GM21619 (cell line): ENCODE data around the gene EOLA1.
"Not testable (repeated sequence)": the region's sequence is repeated elsewhere in the genome, so short reads cannot be mapped to it uniquely, and the experiment has no call there.

Source experiments
- ATAC-seq: cut with Tn5 transposase; IDR thresholded peaks from one replicate; pipeline ENCODE4 v1.9.1; 2021; ENCODE audit not compliant: unreplicated experiment

EOLA1 gene

DNA sequence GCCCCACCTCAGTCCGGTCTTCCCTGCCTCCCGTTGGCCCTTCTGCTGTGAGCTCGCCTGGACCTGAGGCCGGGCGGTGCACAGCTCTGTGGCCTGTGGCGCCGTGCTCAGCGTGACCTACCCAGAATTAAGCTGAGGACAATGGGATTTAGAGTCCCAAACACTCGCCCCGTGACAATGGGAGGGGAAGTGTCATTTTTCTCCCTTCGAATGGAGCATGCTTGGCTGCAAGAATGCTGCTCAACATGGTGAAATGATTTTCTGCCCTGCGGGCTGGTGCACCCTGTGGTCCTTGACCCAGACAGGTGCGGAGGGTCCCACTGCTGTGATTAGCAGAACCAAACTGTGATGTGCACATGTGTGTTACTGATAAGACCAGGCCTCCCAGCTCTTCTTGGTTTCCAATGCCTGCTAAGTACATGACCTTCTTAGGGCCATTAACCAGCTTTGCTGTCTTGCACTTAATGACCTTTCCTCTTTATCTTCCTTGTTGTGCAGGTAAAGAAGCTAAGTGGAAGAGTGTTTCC, 772 bp downstream of the EOLA1 start:
- no peak for ATAC-seq

DNA sequence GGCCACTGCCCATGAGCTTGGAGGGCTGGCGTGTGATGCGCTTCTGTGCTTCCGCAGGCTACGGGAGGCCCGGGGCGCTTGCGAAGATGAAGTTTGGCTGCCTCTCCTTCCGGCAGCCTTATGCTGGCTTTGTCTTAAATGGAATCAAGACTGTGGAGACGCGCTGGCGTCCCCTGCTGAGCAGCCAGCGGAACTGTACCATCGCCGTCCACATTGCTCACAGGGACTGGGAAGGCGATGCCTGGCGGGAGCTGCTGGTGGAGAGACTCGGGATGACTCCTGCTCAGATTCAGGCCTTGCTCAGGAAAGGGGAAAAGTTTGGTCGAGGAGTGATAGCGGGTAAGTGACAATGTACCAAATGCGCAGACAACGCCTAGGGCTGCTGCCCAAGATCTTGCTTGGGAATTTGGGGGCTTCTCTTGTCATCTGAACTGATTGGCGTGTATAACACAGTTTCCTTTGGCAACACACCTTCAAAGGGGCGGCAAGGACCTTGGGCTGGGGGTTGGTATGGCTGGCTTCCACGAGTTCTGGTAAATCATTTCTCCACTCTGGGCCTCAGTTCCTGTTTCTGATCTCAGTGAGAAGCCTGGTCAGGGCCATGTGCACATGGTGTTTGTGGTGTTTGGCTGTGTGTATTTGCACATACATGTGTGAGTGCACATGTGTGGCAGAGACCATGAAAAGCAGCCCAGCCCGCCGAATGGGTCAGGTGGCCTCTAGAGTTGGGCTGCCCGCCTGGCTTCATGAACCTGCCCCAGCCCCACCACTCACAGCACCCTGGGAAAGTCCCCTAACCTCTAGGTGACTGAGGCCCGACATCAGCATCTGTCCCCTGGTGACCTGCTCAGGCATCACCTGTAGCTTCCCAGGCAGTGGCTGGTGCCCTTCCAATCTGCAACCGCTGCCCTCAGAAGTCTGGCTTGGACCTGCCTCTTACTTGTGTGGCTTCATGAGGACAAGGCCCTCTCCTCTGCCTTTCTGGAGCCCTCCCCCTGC, 5.0 kb downstream of the EOLA1 start:
- ATAC-seq = not testable (repeated sequence)

DNA sequence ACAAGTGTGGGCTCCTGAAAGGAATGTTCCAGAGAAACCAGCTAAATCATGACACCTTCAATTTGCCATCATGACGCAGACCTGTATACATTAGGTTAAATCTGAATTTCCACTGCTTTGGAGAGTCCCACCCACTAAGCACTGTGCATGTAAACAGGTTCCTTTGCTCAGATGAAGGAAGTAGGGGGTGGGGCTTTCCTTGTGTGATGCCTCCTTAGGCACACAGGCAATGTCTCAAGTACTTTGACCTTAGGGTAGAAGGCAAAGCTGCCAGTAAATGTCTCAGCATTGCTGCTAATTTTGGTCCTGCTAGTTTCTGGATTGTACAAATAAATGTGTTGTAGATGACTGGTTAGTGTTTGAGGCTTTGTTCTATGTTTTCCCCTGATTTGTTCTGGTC, 6.2 kb downstream of the EOLA1 start:
- ATAC-seq = not testable (repeated sequence)

DNA sequence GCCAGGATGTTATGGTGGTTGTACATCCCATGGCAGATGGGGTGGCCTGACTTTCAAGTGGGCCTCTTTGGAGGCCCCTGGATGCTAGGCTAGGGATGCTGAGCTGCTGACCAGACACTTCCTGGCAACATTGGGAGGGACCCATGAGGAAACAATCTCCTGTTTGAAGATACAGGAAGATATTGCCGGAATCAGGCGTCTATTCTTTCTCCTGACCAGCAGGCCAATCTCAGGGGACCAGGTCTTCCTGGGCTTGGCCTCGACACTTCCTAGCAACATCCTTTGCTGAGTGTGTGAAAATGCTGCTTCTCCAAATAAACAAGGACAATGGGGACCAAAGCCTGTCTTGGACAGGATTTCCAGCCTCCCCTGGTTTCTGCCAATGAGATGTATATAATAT, 7.0 kb downstream of the EOLA1 start:
- ATAC-seq = not testable (repeated sequence)

DNA sequence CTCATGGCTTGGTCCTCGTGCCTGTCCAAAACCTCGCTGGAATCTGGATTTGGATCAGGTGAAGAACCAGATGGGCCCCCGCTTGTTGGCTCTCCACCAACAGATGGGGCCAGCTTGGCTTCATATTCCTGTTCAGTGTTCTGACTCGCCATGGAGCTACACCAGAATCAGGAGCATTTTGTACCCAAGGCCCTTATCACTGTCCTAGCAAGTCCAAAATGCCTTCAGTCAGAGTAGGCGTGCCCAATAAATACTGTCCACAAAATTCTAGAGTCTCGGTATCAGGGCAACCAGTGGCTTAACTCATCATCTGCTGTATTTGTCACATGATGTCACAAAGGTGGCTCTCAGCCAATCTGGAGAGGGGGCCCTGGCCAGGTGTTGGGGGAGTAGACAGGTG, 8.9 kb downstream of the EOLA1 start, which contains the start of gene HSFX3:
TSS of gene HSFX3 (minus strand) at position 224 of the 400 bp plus-strand sequence. CDS start at position 152, 72 bp downstream.
- ATAC-seq = not testable (repeated sequence)

DNA sequence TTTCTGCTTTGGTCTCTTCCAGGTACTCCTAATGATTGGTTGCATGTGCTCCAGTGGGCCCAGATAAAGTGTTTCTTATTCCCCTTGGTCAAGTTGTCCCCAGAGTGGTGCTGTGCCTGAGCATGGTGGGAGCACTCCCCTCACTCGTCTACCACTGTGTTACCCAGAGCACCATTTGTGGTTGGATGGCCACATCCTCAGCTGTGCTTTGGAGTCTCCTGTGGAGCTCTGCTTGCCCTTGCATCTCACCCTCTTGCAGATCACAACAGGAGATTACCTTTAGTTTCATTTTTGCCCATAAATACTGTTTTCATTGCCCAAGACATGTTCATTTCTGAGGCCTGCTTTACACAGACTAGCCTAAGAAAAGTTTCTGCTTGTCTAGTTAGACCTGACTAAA, 9.6 kb downstream of the EOLA1 start:
- not testable (repeated sequence) for ATAC-seq

DNA sequence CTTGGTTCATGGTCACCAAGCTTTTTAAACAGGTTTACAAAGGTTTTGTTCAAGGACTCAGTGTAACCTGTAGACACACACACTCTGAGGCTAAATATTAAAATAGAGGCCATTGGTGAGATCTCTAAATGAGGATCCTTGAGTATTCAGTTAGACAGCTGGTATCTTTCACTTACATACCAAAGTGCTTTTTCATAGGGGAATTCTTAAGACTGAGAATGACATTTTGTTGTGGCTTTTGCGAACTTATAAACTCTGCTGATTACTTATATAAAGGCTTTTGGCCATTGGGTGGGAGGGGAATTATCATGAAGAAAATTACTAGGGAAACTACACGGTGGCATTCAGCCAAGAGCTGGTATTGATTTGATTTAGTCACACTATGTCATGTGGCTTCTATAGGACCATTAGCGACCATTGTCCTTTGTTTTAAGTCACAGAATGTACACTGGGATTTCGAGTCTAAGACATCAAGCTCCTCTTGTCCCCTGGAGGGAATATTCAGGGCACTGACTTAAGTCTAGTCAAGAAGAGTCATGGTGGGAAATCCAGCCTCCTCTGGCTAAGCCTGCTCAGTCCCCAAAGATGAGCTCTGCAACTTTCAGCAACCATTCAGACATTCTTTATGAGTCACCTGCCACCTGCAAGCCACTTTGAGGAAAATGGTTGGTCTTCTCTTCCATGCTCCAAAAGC, 10.6 kb downstream of the EOLA1 start:
- not testable (repeated sequence) for ATAC-seq

DNA sequence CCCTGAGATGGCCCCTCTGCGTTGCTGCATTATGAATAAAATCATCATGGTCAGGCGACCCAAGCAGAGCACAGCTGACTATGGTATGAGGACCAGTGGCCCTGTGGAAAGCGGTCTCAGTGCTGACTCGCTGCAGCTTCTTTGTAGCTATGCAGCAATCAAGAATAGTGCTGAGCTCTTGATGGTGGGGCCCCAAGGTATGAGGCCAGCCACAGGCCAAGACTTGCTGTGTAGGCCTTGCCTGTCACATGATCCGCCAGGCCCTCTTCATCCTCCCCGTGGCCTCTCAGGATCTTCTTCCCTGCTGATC, 11.1 kb downstream of the EOLA1 start:
- not testable (repeated sequence) for ATAC-seq

DNA sequence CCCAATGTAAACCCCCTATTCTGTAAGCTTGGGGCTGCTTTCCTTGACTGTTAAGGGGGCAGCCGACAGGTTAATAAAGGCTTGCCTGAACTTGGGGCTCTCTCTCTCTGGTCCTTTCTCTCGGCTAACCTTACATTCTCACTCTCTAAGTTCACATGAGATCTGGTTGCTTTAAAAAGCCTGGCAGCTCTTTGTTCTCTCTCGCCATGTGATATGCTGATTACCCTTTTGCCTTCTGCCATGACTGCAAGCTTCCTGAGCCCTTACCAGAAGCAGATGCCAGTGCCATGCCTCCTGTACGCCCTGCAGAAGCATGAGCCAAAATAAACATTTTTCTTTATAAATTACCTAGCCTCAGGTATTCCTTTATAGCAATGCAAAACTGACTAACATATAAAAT, 14.4 kb downstream of the EOLA1 start:
- not testable (repeated sequence) for ATAC-seq

DNA sequence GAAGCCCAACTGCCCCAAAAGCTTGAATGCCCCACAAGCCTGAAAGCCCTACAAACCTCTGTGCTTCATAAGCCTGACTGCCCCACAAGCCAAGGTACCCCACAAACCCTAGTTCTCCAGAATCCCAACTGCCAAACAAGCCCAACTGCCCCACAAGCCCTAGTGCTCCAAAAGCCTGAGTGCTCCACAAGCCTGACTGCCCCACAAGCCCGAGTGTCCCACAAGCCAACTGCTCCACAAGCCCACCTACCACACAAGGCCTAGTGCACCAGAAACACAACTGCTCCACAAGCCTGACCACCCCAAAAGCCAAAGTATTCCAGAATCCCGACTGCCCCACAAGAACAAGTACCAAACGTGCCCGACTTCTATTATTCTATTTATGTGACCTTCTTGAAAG, 22.5 kb downstream of the EOLA1 start:
- no peak for ATAC-seq

DNA sequence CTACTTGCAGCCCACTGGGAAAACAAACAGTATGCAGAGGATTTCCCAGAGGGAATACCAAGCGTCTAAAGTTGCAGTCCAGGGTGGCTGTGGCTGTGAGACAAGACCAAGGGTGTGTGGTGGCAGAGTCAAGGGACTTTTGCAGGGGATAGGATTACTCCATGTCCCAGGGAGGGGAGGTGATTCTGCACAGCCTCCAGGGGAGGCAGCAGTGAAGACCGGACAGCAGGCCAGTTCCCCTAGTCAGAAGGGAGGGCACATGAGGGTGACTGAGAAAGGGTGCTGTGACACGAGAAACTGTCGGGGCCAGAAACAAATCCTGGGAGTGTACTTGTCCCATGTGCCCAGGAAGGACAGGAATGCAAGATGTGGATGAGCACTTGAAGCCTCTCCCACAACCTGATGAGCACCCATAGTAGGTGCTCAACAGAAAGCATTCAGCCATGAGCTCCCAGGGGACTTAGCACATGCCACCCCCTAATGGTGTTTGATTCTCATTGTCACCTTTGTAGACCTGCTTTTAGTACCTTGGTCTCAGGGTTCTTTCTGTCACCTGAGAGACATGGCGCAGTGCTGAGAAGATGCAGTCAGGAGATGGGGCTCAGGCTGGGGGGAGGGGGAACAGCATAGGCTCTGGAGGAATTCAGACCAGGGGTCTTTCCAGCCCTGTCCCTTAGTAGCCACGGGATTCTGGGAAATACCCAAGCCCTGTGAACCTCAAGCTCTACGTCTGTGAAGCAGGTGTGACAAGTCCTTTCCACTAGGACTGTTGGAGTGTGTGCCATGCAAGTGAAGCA, 27.0 kb downstream of the EOLA1 start:
- ATAC-seq = no peak

DNA sequence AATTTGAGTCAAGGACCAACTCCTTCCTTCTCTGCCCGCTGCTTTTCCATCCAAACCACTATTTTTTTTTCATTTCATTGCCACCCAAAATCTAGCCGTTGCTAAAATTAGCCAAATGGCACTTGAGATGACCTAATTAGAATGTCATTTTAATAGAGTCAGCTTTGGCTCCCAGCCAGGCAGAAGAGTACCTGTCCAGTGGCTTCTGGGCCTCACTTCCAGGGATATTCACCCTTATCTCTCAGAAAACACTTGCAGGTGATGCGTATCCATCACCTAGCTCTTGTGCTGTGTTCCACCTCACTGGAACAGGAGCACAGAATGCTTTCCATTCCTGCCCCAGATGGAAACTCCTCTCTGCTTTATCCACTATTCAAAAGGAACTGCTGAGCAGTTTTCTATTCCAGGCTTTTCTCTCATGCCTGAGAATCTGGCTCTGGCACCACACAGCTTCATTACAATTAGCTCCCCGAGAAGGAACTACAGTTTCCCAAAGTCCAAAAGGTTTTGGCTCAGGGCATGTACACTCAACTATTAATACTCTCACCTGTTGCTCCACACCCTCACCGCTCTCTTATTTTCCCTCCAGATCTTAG, 28.0 kb downstream of the EOLA1 start:
- no peak for ATAC-seq

DNA sequence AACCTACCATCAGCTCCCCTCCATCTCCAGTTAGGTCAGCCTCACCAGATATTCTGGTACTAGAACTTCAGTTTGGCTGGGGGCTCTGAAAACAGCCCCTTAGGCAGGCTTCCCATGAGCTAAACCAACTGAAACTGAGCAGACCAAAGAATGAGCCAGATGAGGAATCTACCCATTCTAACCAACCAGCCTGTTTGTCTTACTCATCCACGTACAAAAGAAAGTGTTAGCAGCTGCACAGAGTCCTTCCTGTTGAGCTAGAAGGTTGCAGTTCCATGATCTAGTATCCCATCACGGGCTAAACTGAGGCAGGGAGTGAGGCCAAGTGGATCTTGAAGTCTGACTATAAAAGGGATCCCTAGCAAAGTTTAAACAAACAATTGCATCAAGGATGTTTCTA, 29.0 kb downstream of the EOLA1 start:
- no peak for ATAC-seq

DNA sequence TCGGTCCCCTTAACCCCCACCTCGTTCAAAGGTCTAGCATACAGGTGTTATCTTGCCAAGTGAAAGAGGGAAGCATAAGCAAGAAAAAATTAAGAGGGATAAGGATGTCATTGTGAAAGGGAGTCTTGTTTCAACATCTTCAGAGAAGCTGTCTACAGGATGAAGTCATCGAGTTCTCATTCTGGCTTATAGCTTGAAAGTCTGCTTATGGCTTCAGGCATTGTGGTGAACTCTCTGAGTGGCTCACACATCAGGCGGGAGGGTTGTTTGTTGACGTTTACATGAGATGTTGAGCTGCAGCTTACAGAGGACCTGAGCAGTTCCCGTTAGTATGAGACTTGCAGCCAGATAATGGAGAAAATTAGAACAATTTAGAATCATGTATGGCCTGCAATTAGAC, 29.9 kb downstream of the EOLA1 start:
- no peak for ATAC-seq

DNA sequence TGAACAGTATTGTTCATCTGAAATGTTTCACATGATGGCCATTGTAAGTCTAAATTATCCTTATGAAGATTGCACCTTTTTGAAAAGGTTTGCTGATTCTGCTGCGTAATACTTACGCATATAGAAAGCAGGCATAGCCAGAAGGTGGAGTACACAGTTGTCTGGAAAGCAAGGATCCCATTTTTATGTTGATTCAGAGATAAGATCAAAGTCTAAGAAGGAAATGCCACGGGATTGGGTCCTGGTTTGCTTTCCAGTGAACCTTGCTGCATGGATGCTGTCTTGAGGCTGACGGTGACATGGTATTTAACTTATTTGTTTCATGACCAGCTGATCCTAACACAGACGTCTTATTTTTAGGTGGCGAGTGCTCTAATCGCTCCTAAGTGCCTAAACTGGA, 31.0 kb downstream of the EOLA1 start:
- ATAC-seq = no peak

DNA sequence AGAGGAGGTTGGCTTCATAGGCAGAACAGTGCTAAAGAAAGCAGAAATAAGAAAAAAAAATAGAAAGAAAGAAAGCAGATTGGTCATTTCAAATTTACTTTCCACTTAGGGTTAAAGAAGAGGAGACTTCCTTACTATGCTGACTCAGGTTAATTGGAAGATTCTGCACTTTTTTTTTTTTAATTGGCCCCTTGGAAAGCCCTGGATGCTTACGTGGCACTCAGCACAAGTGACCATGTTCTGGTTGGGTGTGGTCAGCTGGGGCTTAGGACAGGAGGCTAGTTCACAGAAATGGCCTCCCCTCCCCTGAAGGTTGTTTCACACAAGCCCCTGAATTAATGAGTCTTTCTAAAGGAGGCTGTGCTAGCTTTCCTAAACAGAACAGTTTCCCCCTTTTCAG, 31.9 kb downstream of the EOLA1 start:
- no peak for ATAC-seq

DNA sequence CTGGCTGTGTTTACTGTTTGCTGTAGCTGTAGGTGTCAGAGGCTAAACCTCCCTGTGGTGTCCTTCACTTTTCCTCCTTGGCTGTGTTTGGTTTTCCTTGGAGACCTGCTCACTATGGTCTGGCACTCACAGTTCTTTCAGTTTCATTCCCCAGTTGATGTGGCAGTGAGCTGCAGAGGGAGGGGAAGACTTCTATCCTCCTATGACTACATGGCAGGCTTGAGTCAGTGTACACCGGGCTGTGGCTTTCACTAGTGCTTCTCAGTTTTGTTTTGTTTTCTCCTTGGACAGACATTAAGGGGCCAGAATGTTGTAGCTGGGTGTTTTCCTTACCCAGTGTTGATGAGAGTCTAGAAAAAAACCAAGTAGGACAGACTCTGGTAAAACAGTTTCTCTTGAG, 32.6 kb downstream of the EOLA1 start:
- ATAC-seq = peak; percentile 99

DNA sequence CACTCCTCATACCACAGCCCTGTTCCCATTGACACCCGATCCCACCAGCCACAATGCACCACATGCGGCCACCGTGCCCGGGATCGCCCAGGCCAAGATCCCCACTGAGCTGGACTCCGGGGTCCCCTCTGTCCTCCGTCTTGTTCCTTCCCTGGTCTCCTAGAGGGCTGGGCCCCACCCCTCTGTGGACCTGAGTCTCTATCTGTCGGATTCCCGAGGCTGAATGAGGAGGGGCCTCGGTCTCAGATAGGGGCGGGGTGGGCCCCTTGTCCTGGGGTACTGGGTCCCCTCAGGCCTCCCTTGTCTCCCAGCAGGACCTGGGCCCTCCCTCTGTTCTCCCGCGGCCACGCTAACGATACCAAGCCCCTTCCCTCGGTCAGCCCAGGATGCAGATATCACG, 44.8 kb downstream of the EOLA1 start:
- not testable (repeated sequence) for ATAC-seq

DNA sequence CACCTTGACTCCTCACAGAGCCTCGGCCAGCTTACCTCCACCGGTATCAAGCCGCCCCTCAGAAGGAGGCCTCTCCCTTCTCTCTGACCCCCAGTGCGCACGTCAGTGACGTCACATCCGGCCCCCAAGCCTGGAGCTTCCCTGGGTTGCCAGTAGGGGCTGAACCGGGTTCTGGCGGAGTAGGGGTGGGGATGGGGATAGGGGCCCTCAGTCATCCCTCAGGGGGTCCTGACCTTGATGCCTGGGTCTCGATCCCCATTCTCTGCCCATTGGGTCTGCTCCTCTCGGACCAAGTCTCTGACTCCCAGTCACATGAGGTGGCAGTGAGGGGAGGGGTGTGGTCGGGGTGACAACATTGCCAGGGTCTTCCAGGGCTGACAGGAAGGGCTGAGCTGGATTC, 46.5 kb downstream of the EOLA1 start, which contains the start of gene MAGEA9B:
TSS of gene MAGEA9B (minus strand) at position 101 of the 400 bp plus-strand sequence. CDS start 4,280 bp downstream, outside the sequence.
- ATAC-seq = not testable (repeated sequence)

DNA sequence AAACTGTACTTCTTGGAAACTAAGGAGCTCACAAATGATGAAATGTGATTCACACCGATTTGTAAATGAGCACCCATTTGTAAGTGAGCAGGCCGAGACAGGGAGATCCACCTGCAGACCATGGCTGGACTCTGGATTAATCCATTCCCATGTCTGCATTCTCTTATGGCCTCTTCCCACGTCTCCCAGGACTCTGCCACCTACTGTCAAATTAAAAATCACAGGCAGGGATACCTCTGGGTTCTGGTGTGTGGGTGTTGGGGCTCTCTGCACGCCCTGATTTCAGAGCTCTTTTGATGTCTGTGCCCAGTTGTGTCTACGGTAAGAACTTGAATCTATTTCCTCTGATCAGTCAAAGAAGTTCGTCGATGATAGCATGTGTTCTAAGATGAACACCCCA, 50.2 kb downstream of the EOLA1 start:
- ATAC-seq = not testable (repeated sequence)
